ENCODE results near the gene SLC35F4. TPM values are rescaled to one million over a fixed set of nuclear protein-coding genes. Genes with fewer than 3 reads are reported as not detected.

The SLC35F4 gene
- total RNA-seq, 1 donor from 2014 or later = not detected

GRCh38 chr14:57549765-57550420, 316.0 kb downstream of the SLC35F4 start:
- no peak for DNase-seq (ENCODE audit: extremely low read depth, low read depth, low spot score)

- DNase-seq (ENCODE audit: extremely low read depth, low read depth, low spot score) = no peak
Observed at GRCh38 chr14:57549016-57549564, 316.8 kb downstream of the SLC35F4 start.

GRCh38 chr14:57547131-57547530, 318.8 kb downstream of the SLC35F4 start:
- DNase-seq (ENCODE audit: extremely low read depth, low read depth, low spot score) = no peak

- DNase-seq (ENCODE audit: extremely low read depth, low read depth, low spot score) = peak; percentile 5
Observed at GRCh38 chr14:57533214-57533613, 332.7 kb downstream of the SLC35F4 start.

- DNase-seq (ENCODE audit: extremely low read depth, low read depth, low spot score) = no peak
Observed at GRCh38 chr14:57530571-57530970, 335.3 kb downstream of the SLC35F4 start.

GRCh38 chr14:57526942-57527341, 338.9 kb downstream of the SLC35F4 start:
- DNase-seq (ENCODE audit: extremely low read depth, low read depth, low spot score) = no peak

- no peak for DNase-seq (ENCODE audit: extremely low read depth, low read depth, low spot score)
Observed at GRCh38 chr14:57519043-57519442, 346.8 kb downstream of the SLC35F4 start.

Measured in glomerular endothelial cell (primary cell).